Smooth muscle cell (in vitro differentiated cells): ENCODE measurements around the gene CAPN9. TPM values are rescaled to one million over a fixed set of nuclear protein-coding genes. Genes with fewer than 3 reads are reported as not detected.
"Not testable (repeated sequence)": the region's sequence is repeated elsewhere in the genome, so short reads cannot be mapped to it uniquely, and the experiment has no call there.

Experiments
- DNase-seq: peaks from one replicate; lab custom pipeline; 2025; ENCODE audit not compliant: unreplicated experiment; lab: John Stamatoyannopoulos, UW
- H2AFZ ChIP-seq: fragments of 200-600 bp; sonication (generic); 2 replicates; pipeline ENCODE4 v1.6.0; 2016; ENCODE audit warnings: antibody characterized with exemption, low read depth, mild to moderate bottlenecking
- H3F3A ChIP-seq: fragments of 200-600 bp; sonication (generic); 2 replicates; pipeline ENCODE4 v1.6.0; 2017; ENCODE audit warnings: antibody characterized with exemption, low read depth
- H3K27ac ChIP-seq: fragments of 200-600 bp; sonication (generic); 2 replicates; pipeline ENCODE4 v1.5.1; 2016; ENCODE audit warnings: low read depth, mild to moderate bottlenecking
- H3K27me3 ChIP-seq: fragments of 200-600 bp; sonication (generic); 2 replicates; pipeline ENCODE4 v1.6.1; 2016; ENCODE audit warnings: low read depth, mild to moderate bottlenecking
- H3K36me3 ChIP-seq: fragments of 200-600 bp; sonication (generic); 2 replicates; pipeline ENCODE4 v1.5.1; 2016; ENCODE audit warnings: low read depth
- H3K4me1 ChIP-seq: fragments of 200-600 bp; sonication (generic); 2 replicates; pipeline ENCODE4 v1.5.1; 2016; ENCODE audit warnings: low read depth
- H3K4me2 ChIP-seq: fragments of 200-600 bp; sonication (generic); 2 replicates; pipeline ENCODE4 v1.6.0; 2016; ENCODE audit warnings: mild to moderate bottlenecking
- H3K4me3 ChIP-seq: fragments of 200-600 bp; sonication (generic); 2 replicates; pipeline ENCODE4 v1.5.1; 2016; ENCODE audit warnings: mild to moderate bottlenecking
- H3K79me2 ChIP-seq: fragments of 200-600 bp; sonication (generic); 2 replicates; pipeline ENCODE4 v1.6.0; 2016; ENCODE audit warnings: low read depth, mild to moderate bottlenecking
- H3K9ac ChIP-seq: fragments of 200-600 bp; sonication (generic); 2 replicates; pipeline ENCODE4 v1.6.0; 2016; ENCODE audit warnings: low read depth
- H3K9me3 ChIP-seq: fragments of 200-600 bp; sonication (generic); replicated peaks from 2 replicates; pipeline ENCODE4 v1.5.1; 2016; ENCODE audit warnings: low read depth
- H4K20me1 ChIP-seq: fragments of 200-600 bp; sonication (generic); 2 replicates; pipeline ENCODE4 v1.6.0; 2016; ENCODE audit warnings: low read depth
- WGBS: methylation state at CpG from one replicate; pipeline ENCODE4 v1.1.7; 2016; ENCODE audit warnings: low lambda C conversion rate; 5-methylcytosine and 5-hydroxymethylcytosine counted together
- polyA plus RNA-seq: library from polyadenylated mRNA; unstranded; fragments of >200 nt; fragmentation: Nextera tagmentation; extraction: Ambion mirVana; gene quantifications from 2 replicates; pipeline ENCODE4 v1.2.1, GENCODE V29; 2016
- total RNA-seq: library from RNA; depleted of rRNA; stranded (reverse); fragments of >200 nt; gene quantifications from 2 replicates; pipeline ENCODE4 v1.2.3, GENCODE V29; 2014
- TF ChIP-seq, protein P1 (sequence below): fragments of 200-600 bp; sonication (generic); IDR thresholded peaks from 2 replicates; pipeline ENCODE4 v1.5.1; 2017; ENCODE audit warnings: borderline replicate concordance, mild to moderate bottlenecking, antibody characterized with exemption; ENCODE audit not compliant: insufficient read depth, poor library complexity, severe bottlenecking

Gene CAPN9
- total and polyA plus RNA-seq, 2 experiments from 2014 or later: not detected

DNA sequence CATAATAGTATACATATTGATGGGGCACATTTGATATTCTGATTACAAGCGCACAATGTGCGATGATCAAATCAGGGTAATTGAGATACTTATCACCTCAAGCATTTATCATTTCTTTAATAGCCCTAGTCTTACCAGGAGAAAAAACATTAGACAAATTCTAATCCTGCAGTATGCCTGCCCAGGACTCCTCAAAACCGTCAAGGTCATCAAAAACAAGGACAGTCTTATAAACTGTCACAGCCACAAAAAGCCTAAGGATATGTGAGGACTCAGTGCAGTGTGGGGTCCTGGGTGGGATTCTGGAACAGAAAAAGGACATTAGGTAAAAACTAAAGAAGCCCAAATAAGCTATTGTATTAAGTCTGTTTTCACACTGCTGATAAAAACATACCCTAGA lies 19.1 kb downstream of the CAPN9 start:
- H3K4me3 ChIP-seq: no peak overlapping the region
- no peak overlapping the region for H3K9ac ChIP-seq
- 89% methylated on average over 3 of the region's 3 CpGs for WGBS
- H3K4me1 ChIP-seq: no peaks in the 10 kb centered on the region
- TF ChIP-seq, protein P1, sequence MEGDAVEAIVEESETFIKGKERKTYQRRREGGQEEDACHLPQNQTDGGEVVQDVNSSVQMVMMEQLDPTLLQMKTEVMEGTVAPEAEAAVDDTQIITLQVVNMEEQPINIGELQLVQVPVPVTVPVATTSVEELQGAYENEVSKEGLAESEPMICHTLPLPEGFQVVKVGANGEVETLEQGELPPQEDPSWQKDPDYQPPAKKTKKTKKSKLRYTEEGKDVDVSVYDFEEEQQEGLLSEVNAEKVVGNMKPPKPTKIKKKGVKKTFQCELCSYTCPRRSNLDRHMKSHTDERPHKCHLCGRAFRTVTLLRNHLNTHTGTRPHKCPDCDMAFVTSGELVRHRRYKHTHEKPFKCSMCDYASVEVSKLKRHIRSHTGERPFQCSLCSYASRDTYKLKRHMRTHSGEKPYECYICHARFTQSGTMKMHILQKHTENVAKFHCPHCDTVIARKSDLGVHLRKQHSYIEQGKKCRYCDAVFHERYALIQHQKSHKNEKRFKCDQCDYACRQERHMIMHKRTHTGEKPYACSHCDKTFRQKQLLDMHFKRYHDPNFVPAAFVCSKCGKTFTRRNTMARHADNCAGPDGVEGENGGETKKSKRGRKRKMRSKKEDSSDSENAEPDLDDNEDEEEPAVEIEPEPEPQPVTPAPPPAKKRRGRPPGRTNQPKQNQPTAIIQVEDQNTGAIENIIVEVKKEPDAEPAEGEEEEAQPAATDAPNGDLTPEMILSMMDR: no peak
- no peak overlapping the region for H2AFZ ChIP-seq
- H3K9me3 ChIP-seq: no peaks in the 10 kb centered on the region
- H3K27me3 ChIP-seq: no peaks in the 10 kb centered on the region
- DNase-seq: no peak
- H3K27ac ChIP-seq: no peak overlapping the region
- H4K20me1 ChIP-seq: no peaks in the 10 kb centered on the region
- H3K4me2 ChIP-seq: no peak overlapping the region
- H3F3A ChIP-seq: no peaks in the 10 kb centered on the region
- no peaks in the 10 kb centered on the region for H3K36me3 ChIP-seq
- no peaks in the 10 kb centered on the region for H3K79me2 ChIP-seq

DNA sequence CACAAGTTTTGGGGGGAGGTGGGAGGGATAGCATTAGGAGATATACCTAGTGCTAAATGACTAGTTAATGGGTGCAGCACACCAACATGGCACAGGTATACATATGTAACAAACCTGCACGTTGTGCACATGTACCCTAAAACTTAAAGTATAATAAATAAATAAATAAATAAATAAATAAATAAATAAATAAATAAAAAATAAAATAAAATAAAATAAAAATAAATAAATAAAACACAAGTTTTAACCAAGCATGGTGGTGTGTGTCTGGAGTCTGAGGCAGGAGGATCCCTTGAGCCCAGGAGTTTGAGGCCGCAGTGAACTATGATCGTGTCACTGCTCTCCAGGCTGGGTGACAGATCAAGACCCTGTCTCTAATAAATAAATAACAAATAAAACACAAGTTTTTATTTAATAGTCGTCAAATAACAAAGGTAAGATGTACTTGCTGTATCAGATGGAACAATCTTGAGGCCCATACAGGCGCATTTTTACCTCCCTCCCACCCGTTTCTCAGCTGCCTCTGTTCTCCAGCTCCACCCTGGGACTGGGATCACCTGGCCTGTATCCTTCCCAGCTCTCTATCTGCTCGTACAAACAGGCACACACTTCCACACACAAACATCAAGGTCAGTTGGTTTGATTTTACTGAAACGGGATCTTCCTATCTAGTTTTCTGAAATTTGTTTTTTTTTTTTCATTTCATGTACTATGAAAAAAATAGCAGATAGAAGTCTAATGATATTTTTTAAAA lies 20.8 kb downstream of the CAPN9 start:
- not testable (repeated sequence) for H3K9ac ChIP-seq, H3K27ac ChIP-seq, H4K20me1 ChIP-seq, H3K79me2 ChIP-seq, H3K36me3 ChIP-seq, DNase-seq, H3K4me3 ChIP-seq, H3K9me3 ChIP-seq, H3K27me3 ChIP-seq, H3F3A ChIP-seq, H3K4me1 ChIP-seq, H2AFZ ChIP-seq, H3K4me2 ChIP-seq
- 82% methylated on average over 8 of the region's 8 CpGs for WGBS

DNA sequence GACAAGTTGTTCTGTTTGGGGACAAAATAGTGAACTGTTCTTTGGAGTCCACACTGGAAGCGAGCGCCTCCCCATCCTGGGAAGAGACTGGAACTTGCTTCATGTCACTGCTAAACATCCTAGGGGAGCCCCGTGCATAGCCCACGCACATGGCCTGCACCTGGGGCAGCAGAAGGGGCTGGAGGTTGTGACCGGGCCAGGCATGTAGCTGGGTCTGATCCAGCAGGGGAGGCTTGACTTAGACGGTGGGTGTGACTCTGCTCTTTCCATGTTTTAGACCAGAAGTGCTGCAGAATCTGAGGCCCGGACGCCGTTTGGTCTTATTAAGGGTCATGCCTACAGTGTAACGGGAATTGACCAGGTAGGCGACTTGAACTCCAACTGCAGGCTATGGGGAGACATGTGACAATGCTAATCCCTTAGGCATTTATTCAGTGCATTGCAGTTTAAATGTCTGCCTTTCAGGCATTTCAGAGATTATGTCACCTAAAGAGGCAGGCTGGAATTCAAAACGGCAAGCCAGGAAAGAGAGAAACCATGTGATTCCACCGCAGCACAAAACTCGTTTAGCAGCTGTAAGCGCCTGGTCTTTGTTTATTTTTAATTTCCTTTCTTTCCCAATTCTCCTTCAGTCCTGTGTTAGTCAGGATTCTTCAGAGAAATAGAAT lies 21.8 kb downstream of the CAPN9 start:
- Histone ChIP-seq H4K20me1 (no peaks in the 10 kb centered on the region), H3K4me1 (no peaks in the 10 kb centered on the region), H3F3A (no peaks in the 10 kb centered on the region), H3K36me3 (no peaks in the 10 kb centered on the region), H2AFZ (no peak overlapping the region), H3K27me3 (no peaks in the 10 kb centered on the region), H3K79me2 (no peaks in the 10 kb centered on the region), H3K9ac (no peak overlapping the region), H3K4me2 (peak overlapping the region; percentile 22), H3K27ac (peak overlapping the region; percentile 56), H3K9me3 (no peaks in the 10 kb centered on the region), H3K4me3 (no peak overlapping the region)
- no peak for DNase-seq
- 76% methylated on average over 15 of the region's 15 CpGs for WGBS
- TF ChIP-seq, protein P1: no peak

DNA sequence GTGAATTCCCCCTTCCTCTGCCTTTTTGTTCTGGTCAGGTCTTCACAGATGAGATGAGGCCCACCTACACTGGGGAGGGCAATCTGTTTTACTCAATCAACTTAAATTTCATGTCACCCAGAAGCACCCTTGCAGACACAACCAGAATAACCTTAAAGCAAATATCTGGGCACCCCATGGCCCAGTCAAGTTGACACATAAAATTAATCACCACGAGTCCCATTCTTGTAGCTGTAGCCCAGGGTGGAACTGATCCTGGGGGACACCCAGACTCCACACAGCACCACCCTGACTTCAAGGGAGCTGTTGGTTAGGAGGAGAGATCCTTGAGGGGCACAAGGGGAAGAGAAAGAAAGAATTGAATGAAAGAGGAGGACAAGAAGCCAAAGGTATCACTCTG lies 23.1 kb downstream of the CAPN9 start:
- TF ChIP-seq, protein P1: no peak
- Histone ChIP-seq H3K4me2 (no peak overlapping the region), H3K79me2 (no peaks in the 10 kb centered on the region), H3K27ac (no peak overlapping the region), H3K36me3 (no peaks in the 10 kb centered on the region), H3K27me3 (no peaks in the 10 kb centered on the region), H3K9ac (no peak overlapping the region), H3F3A (no peaks in the 10 kb centered on the region), H2AFZ (no peak overlapping the region), H4K20me1 (no peaks in the 10 kb centered on the region), H3K4me3 (no peak overlapping the region), H3K9me3 (no peaks in the 10 kb centered on the region), H3K4me1 (no peaks in the 10 kb centered on the region)
- DNase-seq: no peak
- WGBS: 100% methylated on average over 1 of the region's 1 CpG
